Activated CD4-positive, alpha-beta T cell treated with anti-CD3 and anti-CD28 coated beads, Interleukin-2, amount 50 U/mL, for 4 hours (primary cell): ENCODE data around the gene OR2T27.
A peak's percentile ranks its signal among the peaks of the same experiment; 100 is the strongest.
"Not testable (repeated sequence)": the region's sequence is repeated elsewhere in the genome, so short reads cannot be mapped to it uniquely, and the experiment has no call there.

Source experiments
- DNase-seq, 2 experiments: peaks; one replicate each; pipeline ENCODE4 v3.0.0-alpha.2; 2020

Gene OR2T27

DNA sequence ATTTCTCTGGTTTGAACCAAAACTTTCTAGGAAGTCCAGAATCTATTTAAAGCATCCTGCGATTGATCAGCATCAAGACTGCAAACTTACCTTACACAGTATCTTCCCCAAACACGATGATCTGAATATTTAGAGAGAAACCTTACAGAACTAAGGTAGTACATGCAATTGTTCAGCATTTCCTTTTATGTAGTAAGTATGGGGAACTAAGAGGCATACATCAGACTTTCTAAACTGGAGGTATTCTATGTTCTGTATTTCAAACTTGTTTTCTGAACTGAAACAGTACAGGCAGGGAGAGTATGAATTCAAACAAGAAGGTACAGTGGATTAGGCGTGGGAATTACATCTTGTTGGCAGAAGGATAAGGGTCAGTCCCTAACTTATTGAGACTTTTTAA, at the start of gene OR2T27:
Gene OR2T27 (minus strand): TSS at position 175 of the 400 bp plus-strand sequence. CDS start 4,644 bp downstream, outside the sequence.
- DNase-seq = not testable (repeated sequence)

- no peak for DNase-seq
Observed at GRCh38 chr1:248704606-248705005, 49.3 kb upstream of the OR2T27 start.

GRCh38 chr1:248703674-248704073, 48.3 kb upstream of the OR2T27 start:
- no peak for DNase-seq

- no peak for DNase-seq
Observed at GRCh38 chr1:248702714-248703113, 47.4 kb upstream of the OR2T27 start, which contains the start of gene OR14I1. OR14I1 (minus strand) TSS chr1:248702766.

GRCh38 chr1:248699099-248699498, 43.8 kb upstream of the OR2T27 start:
- DNase-seq = no peak

- DNase-seq = no peak
Observed at GRCh38 chr1:248697907-248698306, 42.6 kb upstream of the OR2T27 start.

DNA sequence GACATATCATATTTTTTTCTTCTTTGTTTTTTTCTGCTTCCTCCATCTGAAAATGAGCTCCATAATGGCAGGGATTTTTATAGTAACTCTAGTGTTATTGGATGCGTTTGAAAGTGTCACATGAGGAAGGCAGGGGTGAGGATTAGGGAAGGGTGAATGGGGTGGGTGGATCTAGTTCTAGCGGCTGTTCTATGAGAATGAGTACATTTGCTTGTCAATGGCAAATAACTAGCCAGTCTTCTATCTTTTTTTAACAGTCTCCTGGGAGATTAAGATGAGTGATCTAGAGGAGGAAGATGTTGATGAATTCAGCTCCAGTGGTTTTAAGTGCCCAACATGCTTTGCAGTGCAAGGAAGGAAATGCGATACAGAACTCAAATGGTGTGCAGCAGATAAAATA, 41.4 kb upstream of the OR2T27 start:
- no peak for DNase-seq

DNA sequence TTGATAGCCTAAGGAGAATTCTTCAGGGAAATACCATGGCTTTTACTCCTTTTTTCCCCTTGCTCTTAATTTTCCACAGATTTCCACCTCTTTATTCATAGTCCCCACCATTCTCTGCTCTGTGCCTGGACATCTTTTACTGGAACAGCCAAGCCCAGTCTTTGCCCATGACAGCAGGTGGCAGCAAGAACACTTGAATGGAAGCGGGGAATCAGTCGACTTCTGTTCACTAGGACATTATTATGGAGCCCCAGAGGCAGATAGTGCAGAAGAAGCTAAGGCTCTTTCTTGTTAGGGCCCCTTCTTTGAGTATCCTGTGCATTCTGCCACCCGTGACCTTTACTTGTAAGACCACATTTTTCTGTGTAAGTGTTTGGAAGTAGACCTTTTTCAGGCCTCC, 40.9 kb upstream of the OR2T27 start:
- DNase-seq = no peak

- no peak for DNase-seq
Observed at GRCh38 chr1:248695451-248696132, 40.3 kb upstream of the OR2T27 start.

GRCh38 chr1:248691567-248692155, 36.3 kb upstream of the OR2T27 start:
- DNase-seq = no peak

GRCh38 chr1:248688527-248689298, 33.4 kb upstream of the OR2T27 start:
- DNase-seq = no peak

DNA sequence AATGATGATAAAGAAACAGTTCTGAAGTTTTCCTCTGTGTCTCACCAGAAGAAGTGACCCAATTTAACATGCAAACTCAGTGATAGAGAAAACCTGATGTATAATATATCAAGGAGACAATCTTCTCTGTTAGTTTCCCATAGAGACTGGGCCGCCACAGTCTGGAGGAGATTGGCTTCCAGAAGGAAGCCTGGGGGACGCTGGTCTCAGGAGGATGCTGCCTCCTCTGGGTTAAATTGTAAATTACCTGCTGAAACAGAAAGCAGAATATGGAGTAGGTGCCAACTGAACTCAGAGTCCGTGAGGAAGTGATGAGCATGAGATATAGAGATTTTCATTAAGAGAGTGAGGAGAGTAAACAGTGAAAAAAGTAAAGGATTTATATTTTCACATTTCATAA, 31.5 kb upstream of the OR2T27 start:
- peak in 1 of 2 experiments; percentile 1 for DNase-seq

GRCh38 chr1:248681651-248682050, 26.3 kb upstream of the OR2T27 start:
- no peak for DNase-seq

GRCh38 chr1:248670003-248670402, 14.7 kb upstream of the OR2T27 start:
- no peak for DNase-seq

DNA sequence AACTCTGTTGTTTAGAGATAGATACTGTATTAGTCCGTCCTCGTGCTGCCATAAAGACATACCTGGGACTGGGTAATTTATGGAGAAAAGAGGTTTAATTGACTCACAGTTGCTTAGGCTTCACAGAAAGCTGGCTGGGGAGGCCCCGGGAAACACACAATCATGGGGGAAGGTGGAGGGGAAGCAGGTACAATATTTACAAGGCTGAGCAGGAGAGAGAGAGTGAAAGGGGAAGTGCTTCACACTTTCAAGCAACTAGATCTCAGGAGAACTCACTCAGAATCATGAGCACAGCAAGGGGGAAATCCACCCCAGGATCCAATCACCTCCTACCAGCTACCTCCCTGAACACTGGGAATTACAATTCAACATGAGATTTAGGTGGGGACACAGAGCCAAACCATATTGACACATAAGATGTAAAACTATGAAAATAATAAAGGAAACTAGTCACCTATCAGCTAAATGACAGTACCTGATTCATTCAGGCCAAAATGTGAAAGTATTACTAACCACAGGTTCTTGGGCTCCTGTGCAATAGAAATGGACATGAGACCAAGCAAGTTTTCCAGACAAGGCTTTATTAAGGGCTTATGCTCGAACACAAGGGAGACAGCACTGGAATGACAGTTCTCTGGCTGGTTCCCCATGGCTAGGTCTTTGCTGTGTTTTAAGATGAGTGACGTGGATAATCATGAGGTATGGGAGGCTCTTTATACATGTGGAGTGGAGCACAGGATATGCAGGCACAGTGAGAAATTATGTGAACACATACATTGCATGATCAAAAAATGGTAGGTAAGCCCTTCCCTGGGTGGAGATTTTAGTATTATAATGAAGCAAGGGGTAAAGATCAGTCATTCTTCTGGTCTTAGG, 8.4 kb upstream of the OR2T27 start:
- not testable (repeated sequence) for DNase-seq

- DNase-seq = not testable (repeated sequence)
Observed at GRCh38 chr1:248656797-248657196, 1.5 kb upstream of the OR2T27 start.

DNA sequence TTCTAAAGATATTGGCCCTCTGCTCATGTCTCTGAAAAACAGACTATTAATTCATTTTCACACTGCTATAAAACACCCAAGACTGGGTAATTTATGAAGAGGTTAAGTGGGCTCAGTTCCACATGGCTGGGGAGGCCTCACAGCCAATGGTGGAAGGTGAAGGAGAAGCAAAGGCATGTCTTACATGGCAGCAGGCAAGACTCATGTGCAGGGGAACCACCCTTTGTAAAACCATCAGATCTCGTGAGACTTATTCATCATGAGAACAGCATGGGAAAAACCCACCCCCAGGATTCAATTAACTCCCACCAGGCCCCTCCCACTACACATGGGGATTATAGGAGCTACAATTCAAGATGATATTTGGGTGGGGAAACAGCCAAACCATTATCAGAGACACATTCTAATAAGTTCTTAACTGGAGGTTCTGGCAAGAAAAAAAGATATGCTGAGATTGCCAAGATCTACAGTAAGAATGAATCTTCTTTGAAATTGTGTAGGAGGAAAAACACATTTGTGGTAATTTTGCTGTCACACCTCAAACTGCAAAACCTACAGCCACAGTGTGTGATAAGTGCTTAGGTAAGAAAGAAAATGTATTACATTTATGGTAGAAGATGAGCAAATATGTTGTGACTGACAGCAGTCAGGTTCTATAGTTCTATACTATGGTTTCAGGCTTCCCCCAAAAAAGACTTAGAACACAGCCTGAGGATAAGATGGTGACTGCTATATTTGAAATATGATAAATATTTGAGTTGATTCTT, 6.4 kb downstream of the OR2T27 start:
- not testable (repeated sequence) for DNase-seq

GRCh38 chr1:248645178-248645577, 10.2 kb downstream of the OR2T27 start, which contains the start of gene OR2T35:
OR2T35 (minus strand) TSS chr1:248645278; CDS start chr1:248639258, 6,020 bp downstream.
- DNase-seq = not testable (repeated sequence)

- not testable (repeated sequence) for DNase-seq
Observed at GRCh38 chr1:248642971-248643651, 12.2 kb downstream of the OR2T27 start.

DNA sequence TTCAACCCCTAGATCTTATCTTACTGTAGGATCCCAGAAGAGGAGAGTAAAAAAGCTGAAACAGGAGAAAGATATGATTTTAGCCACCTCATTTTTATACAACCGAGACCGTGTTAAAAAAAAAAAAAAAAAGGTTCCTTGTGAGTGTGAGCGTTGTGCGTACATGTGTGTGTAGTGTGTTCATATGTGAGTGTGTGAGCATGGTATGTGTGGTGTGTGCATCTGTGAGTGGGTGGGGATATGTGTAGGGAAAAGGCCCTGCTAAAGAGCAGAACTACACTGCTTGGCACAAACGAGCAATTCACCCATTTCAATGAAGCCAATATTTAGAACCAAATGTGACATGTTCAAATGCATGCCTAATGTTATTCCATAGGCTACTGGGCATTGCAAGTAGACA, 13.7 kb downstream of the OR2T27 start:
- DNase-seq = not testable (repeated sequence)

- not testable (repeated sequence) for DNase-seq
Observed at GRCh38 chr1:248640906-248641305, 14.4 kb downstream of the OR2T27 start.
